HuH-7.5 (cell line): ENCODE measurements around the gene MBD3L3.
"Not testable (repeated sequence)": the region's sequence is repeated elsewhere in the genome, so short reads cannot be mapped to it uniquely, and the experiment has no call there.

ENCODE experiments used
- DNase-seq: peaks from one replicate; pipeline ENCODE4 v3.0.0; 2011; ENCODE audit warnings: low spot score

MBD3L3 gene

GRCh38 chr19:7063339-7063738 is 4.9 kb upstream of the MBD3L3 start:
- no peak for DNase-seq

GRCh38 chr19:7059977-7060376 is 1.5 kb upstream of the MBD3L3 start:
- not testable (repeated sequence) for DNase-seq

- not testable (repeated sequence) for DNase-seq
Observed at GRCh38 chr19:7056371-7056770, 2.1 kb downstream of the MBD3L3 start.

GRCh38 chr19:7055679-7056078 is 2.8 kb downstream of the MBD3L3 start:
- DNase-seq, result not testable (repeated sequence)

- not testable (repeated sequence) for DNase-seq
Observed at GRCh38 chr19:7054635-7055368, 3.7 kb downstream of the MBD3L3 start.

- not testable (repeated sequence) for DNase-seq
Observed at GRCh38 chr19:7052896-7053295, 5.6 kb downstream of the MBD3L3 start.

- DNase-seq, result not testable (repeated sequence)
Observed at GRCh38 chr19:7051421-7051820, 7.1 kb downstream of the MBD3L3 start.

GRCh38 chr19:7049021-7049420 is 9.5 kb downstream of the MBD3L3 start, which contains the start of gene MBD3L2:
MBD3L2 (plus strand) TSS chr19:7049321; CDS start chr19:7049374, 53 bp downstream.
- not testable (repeated sequence) for DNase-seq

GRCh38 chr19:7041563-7041962 is 16.9 kb downstream of the MBD3L3 start:
- not testable (repeated sequence) for DNase-seq

- not testable (repeated sequence) for DNase-seq
Observed at GRCh38 chr19:7040079-7040478, 18.4 kb downstream of the MBD3L3 start, which contains the start of gene MBD3L4. MBD3L4 (minus strand) TSS chr19:7040179; CDS start chr19:7040144, 35 bp downstream.

GRCh38 chr19:7030278-7030677 is 28.2 kb downstream of the MBD3L3 start, which contains the start of gene MBD3L5:
MBD3L5 (plus strand) TSS chr19:7030578; CDS start chr19:7030612, 34 bp downstream.
- DNase-seq, result not testable (repeated sequence)

- not testable (repeated sequence) for DNase-seq
Observed at GRCh38 chr19:7028790-7029189, 29.7 kb downstream of the MBD3L3 start.

GRCh38 chr19:7021331-7021730 is 37.1 kb downstream of the MBD3L3 start, which contains the start of gene MBD3L2B:
MBD3L2B (minus strand) TSS chr19:7021431; CDS start chr19:7021397, 34 bp downstream.
- not testable (repeated sequence) for DNase-seq

GRCh38 chr19:7018828-7019227 is 39.6 kb downstream of the MBD3L3 start:
- no peak for DNase-seq

GRCh38 chr19:7013678-7014077 is 44.8 kb downstream of the MBD3L3 start:
- no peak for DNase-seq

GRCh38 chr19:7010722-7011593 is 47.5 kb downstream of the MBD3L3 start:
- no peak for DNase-seq

- DNase-seq, result no peak
Observed at GRCh38 chr19:7007859-7008258, 50.6 kb downstream of the MBD3L3 start.
